ENCODE measurements around the gene PIM3. TPM values are rescaled to one million over a fixed set of nuclear protein-coding genes. Genes with fewer than 3 reads are reported as not detected.

The PIM3 gene
- polyA plus RNA-seq, 1 of the 3 experiments (the other 2 are of a cell fraction), result 15.3 TPM

GRCh38 chr22:49967706-49968208 lies 7.2 kb downstream of the PIM3 start:
- ChIA-PET POLR2A (no interaction called here), CTCF (interaction anchor here (1.3 to 3.9 kb wide), 8 partner anchors 12 to 178 kb away, joined by 3 to 18 read pairs (median 6); no protein-coding TSS in a partner anchor)
- H2AFZ ChIP-seq (ENCODE audit: low read depth), result no peak overlapping the region
- peaks cover 16 to 25% of the 10 kb centered on the region in 2 experiments; a peak in 2 of 4 replicates for H3K4me1 ChIP-seq (ENCODE audit: control insufficient read depth in 1 of 2, insufficient read depth in 2 of 2, low read depth in 1 of 2, low read length in 1 of 2)
- peaks cover 15% of the 10 kb centered on the region for H3K79me2 ChIP-seq (ENCODE audit: insufficient read depth)
- 76% methylated on average over 6 of the region's 18 CpGs for WGBS (ENCODE audit: low lambda C conversion rate)
- H3K36me3 ChIP-seq (replicated peaks in 1 of 2; ENCODE audit: control insufficient read depth in 1 of 2, insufficient read depth in 2 of 2, low read length in 1 of 2), result peaks cover 5 to 14% of the 10 kb centered on the region in 2 experiments
- peak; percentile 76 for DNase-seq
- H3K27ac ChIP-seq (ENCODE audit: low read depth in 2 of 2, low read length in 1 of 2), result peak overlapping the region in 1 of 2 experiments; percentile 43; a peak in 1 of 4 replicates
- no peak for TF ChIP-seq ZBTB33 (IDR thresholded peaks at IDR 0.05; ENCODE audit: borderline replicate concordance, low read depth)
- TF ChIP-seq RAD21 (IDR thresholded peaks at IDR 0.05; ENCODE audit: low read length), result no peak
- no peak for TF ChIP-seq EP300 (IDR thresholded peaks at IDR 0.05; ENCODE audit: borderline replicate concordance in 1 of 2, low read depth in 1 of 2, low read length in 1 of 2)
- TF ChIP-seq FOXJ3 (CRISPR knock-in tag; IDR thresholded peaks at IDR 0.05), result no peak
- TF ChIP-seq USF1 (IDR thresholded peaks at IDR 0.05; ENCODE audit: borderline replicate concordance, low read depth), result 0 out of 2 replicates have a peak, but pooled peaks have one; percentile 14
- no peak for TF ChIP-seq TAF1 (IDR thresholded peaks at IDR 0.05; ENCODE audit: borderline replicate concordance, low read depth, low read length)
- no peak for TF ChIP-seq FOSL2 (IDR thresholded peaks at IDR 0.05; ENCODE audit: borderline replicate concordance, low read depth)
- TF ChIP-seq SMC3 (IDR thresholded peaks at IDR 0.05; ENCODE audit: low read depth, low read length), result no peak
- no peak for TF ChIP-seq YY1 (IDR thresholded peaks at IDR 0.05; ENCODE audit: low read depth)
- TF ChIP-seq GABPA (IDR thresholded peaks at IDR 0.05; ENCODE audit: low read depth), result no peak
- TF ChIP-seq TCF12 (IDR thresholded peaks at IDR 0.05), result no peak
- TF ChIP-seq JUND (IDR thresholded peaks at IDR 0.05), result no peak
- no peak for TF ChIP-seq CHD2 (IDR thresholded peaks at IDR 0.05; ENCODE audit: low read length, partially characterized antibody)
- TF ChIP-seq RCOR1 (IDR thresholded peaks at IDR 0.05; ENCODE audit: low read length), result 0 out of 2 replicates have a peak, but pooled peaks have one; percentile 14
- TF ChIP-seq EZH2phosphoT487 (IDR thresholded peaks at IDR 0.05; ENCODE audit: borderline replicate concordance, low read depth), result no peak
- TF ChIP-seq USF2 (IDR thresholded peaks at IDR 0.05; ENCODE audit: borderline replicate concordance, low read depth, low read length), result 0 out of 2 replicates have a peak, but pooled peaks have one; percentile 7
- H3K4me2 ChIP-seq, result no peak overlapping the region
- H4K20me1 ChIP-seq (ENCODE audit: insufficient read depth), result no peaks in the 10 kb centered on the region
- no peaks in the 10 kb centered on the region for H3K27me3 ChIP-seq (ENCODE audit: insufficient read depth)
- H3K9me2 ChIP-seq, result no peaks in the 10 kb centered on the region
- no peak overlapping the region for H3K9ac ChIP-seq
- no peak overlapping the region for H3K4me3 ChIP-seq (ENCODE audit: low read depth in 2 of 2, low read length in 1 of 2)
- H3K9me3 ChIP-seq, result no peaks in the 10 kb centered on the region
- no peaks in the 10 kb centered on the region for H3F3A ChIP-seq (replicated peaks; ENCODE audit: insufficient read depth)
